H1 (cell line): ENCODE measurements around the gene SLFNL1. TPM values are rescaled to one million over a fixed set of nuclear protein-coding genes. Genes with fewer than 3 reads are reported as not detected.

Experiments
- CTBP2 ChIP-seq: IDR thresholded peaks from 2 replicates; pipeline ENCODE4 v1.7.0; 2011; ENCODE audit warnings: borderline replicate concordance, mild to moderate bottlenecking, moderate library complexity, mixed read lengths, low read length; ENCODE audit not compliant: insufficient read depth, insufficient read length
- HDAC2 ChIP-seq, 2 experiments: fragments of 300-600 bp in 1 of 2; sonication (generic) in 1 of 2; IDR thresholded peaks; 2 replicates each; pipeline ENCODE4 v1.6.1; 2011 to 2012; ENCODE audit warnings: low read depth in 2 of 2, low read length in 2 of 2, mild to moderate bottlenecking in 2 of 2, moderate library complexity in 2 of 2, borderline replicate concordance in 1 of 2, inconsistent platforms in 1 of 2
- MAFK ChIP-seq: IDR thresholded peaks from 2 replicates; pipeline ENCODE4 v1.6.1; 2012; ENCODE audit warnings: low read depth, mild to moderate bottlenecking, improper control_type of control experiment, low read length
- SUZ12 ChIP-seq: fragments of 200-600 bp; sonication (generic); IDR thresholded peaks from 2 replicates; pipeline ENCODE4 v1.6.1; 2012; ENCODE audit warnings: mild to moderate bottlenecking, inconsistent platforms, low read length, moderate library complexity, mixed read lengths
- TCF12 ChIP-seq: IDR thresholded peaks from 2 replicates; pipeline ENCODE4 v1.6.1; 2011; ENCODE audit warnings: low read depth, mild to moderate bottlenecking, low read length
- polyA plus RNA-seq, 7 experiments: library from polyadenylated mRNA; depleted of rRNA in 3 of 7; stranded (reverse) in 5 of 7; unstranded in 2 of 7; fragments of >200 nt in 5 of 7; fragments of 200-250 nt in 2 of 7; gene quantifications; 1 replicate in 5 of 7; 2 replicates in 1 of 7; 4 replicates in 1 of 7; pipeline versions ENCODE4 v1.2.1 to v1.2.3, GENCODE V29; 2011 to 2013; ENCODE audit warnings: missing spikeins in 2 of 7, mixed read lengths in 2 of 7
- total RNA-seq: library from RNA; stranded (reverse); fragmentation: NEBNext Ultra II Directional; extraction: Animal tissue kit (Norgen Biotek cat#: 25700); gene quantifications from 2 replicates; pipeline ENCODE4 v1.2.1, GENCODE V29; 2021

Gene SLFNL1
- total and polyA plus RNA-seq, 2 of the 8 experiments (the other 6 are each of a cell fraction or from before 2014, with no cell fraction given): not detected

- no peak for TF ChIP-seq CTBP2
- no peak for TF ChIP-seq TCF12
- no peak for TF ChIP-seq SUZ12
- no peak for TF ChIP-seq MAFK
- TF ChIP-seq HDAC2 (IDR thresholded peaks at IDR 0.05; ENCODE audit: borderline replicate concordance in 1 of 2, low read depth in 2 of 2, low read length in 2 of 2): no peak
These were observed 43.8 kb downstream of the SLFNL1 start (continued) for GRCh38 chr1:40977716-40978115.
